HCT116 (cell line): ENCODE measurements around the gene VAPA. TPM values are rescaled to one million over a fixed set of nuclear protein-coding genes. Genes with fewer than 3 reads are reported as not detected.

Experiments used
- ATAC-seq: fragments of 200-7000 bp; cut with Tn5 transposase; 2 replicates; pipeline ENCODE4 v1.9.1; 2020; ENCODE audit warnings: mild to moderate bottlenecking, moderate library complexity
- BruUV-seq: library from RNA; stranded (reverse); fragments of 400-500 nt; replicated peaks from 2 replicates; lab custom pipeline; 2021; lab: Mats Ljungman, UMichigan
- CTCF ChIA-PET: fragments of 300-600 bp; sonication (Branson Sonifier 250); formaldehyde crosslinking; loops from one replicate; lab custom pipeline; 2021; ENCODE audit warnings: antibody characterized with exemption; lab: Charles Lee
- POLR2A ChIA-PET: fragments of 300-600, 350-600 bp; sonication (Branson Sonifier 250); formaldehyde crosslinking; loops from one replicate; lab custom pipeline; 2021; ENCODE audit warnings: antibody characterized with exemption; lab: Charles Lee
- RAD21 ChIA-PET, 2 experiments: fragments of 300-600 bp; sonication (Branson Sonifier 250); formaldehyde crosslinking; loops; one replicate each; lab custom pipeline; 2023; ENCODE audit warnings: low total read pairs in 2 of 2; ENCODE audit not compliant: uncharacterized antibody in 2 of 2, unreplicated experiment in 2 of 2, low non-redundant PET in 1 of 2; lab: Charles Lee
- DNase-seq: peaks from one replicate; pipeline ENCODE4 v3.0.0-alpha.2; 2010; ENCODE audit warnings: low read depth, low spot score
- H2AFZ ChIP-seq: fragments of 200-600 bp; shearing (Covaris generic), sonication (generic); 2 replicates; pipeline ENCODE4 v1.6.1; 2017; ENCODE audit warnings: low read depth, mixed run types, mixed read lengths, antibody characterized with exemption, low read length; ENCODE audit not compliant: poor library complexity, severe bottlenecking
- H3K27ac ChIP-seq: 2 replicates; pipeline ENCODE4 v1.5.1; 2012; ENCODE audit warnings: low read depth, low read length
- H3K27me3 ChIP-seq: fragments of 200-600 bp; sonication (generic); 2 replicates; pipeline ENCODE4 v1.6.1; 2016; ENCODE audit warnings: mixed run types, low read length, mixed read lengths; ENCODE audit not compliant: insufficient read depth
- H3K36me3 ChIP-seq, 2 experiments: fragments of 200-500 bp in 1 of 2; fragments of 200-600 bp in 1 of 2; sonication (Bioruptor generic) in 1 of 2; sonication (generic) in 1 of 2; 2 replicates each; pipeline versions ENCODE4 v1.5.1 to v1.6.1; 2014 to 2016; ENCODE audit warnings: low read length in 2 of 2, inconsistent platforms in 1 of 2, mixed read lengths in 1 of 2, mixed run types in 1 of 2; ENCODE audit not compliant: insufficient read depth in 2 of 2, control insufficient read depth in 1 of 2
- H3K4me1 ChIP-seq, 2 experiments: fragments of 200-600 bp in 1 of 2; sonication (generic) in 1 of 2; 2 replicates each; pipeline versions ENCODE4 v1.5.1 to v1.6.1; 2012 to 2017; ENCODE audit warnings: low read length in 2 of 2, inconsistent platforms in 1 of 2, mild to moderate bottlenecking in 1 of 2, mixed read lengths in 1 of 2, mixed run types in 1 of 2, moderate library complexity in 1 of 2; ENCODE audit not compliant: insufficient read depth in 2 of 2, control insufficient read depth in 1 of 2
- H3K4me2 ChIP-seq: fragments of 200-600 bp; sonication (generic); 2 replicates; pipeline ENCODE4 v1.6.1; 2017; ENCODE audit warnings: mixed run types, low read length, mixed read lengths
- H3K4me3 ChIP-seq, 2 experiments: fragments of 200-600 bp in 1 of 2; sonication (generic) in 1 of 2; replicated peaks in 1 of 2; 2 replicates each; pipeline ENCODE4 v1.5.1; 2011 to 2016; ENCODE audit warnings: low read length in 2 of 2, control low read depth in 1 of 2, low read depth in 1 of 2, mild to moderate bottlenecking in 1 of 2, mixed read lengths in 1 of 2, mixed run types in 1 of 2
- H3K79me2 ChIP-seq: fragments of 200-600 bp; sonication (generic); 2 replicates; pipeline ENCODE4 v1.6.1; 2017; ENCODE audit warnings: mild to moderate bottlenecking, mixed run types, low read length, moderate library complexity, mixed read lengths; ENCODE audit not compliant: insufficient read depth
- H3K9ac ChIP-seq: fragments of 200-600 bp; sonication (generic); 2 replicates; pipeline ENCODE4 v1.6.1; 2016; ENCODE audit warnings: low read length, mixed read lengths
- H3K9me2 ChIP-seq: fragments of 200-600 bp; sonication (generic), shearing (Covaris generic); 2 replicates; pipeline ENCODE4 v1.6.1; 2017; ENCODE audit warnings: mixed run types, mild to moderate bottlenecking, moderate library complexity; ENCODE audit not compliant: insufficient read depth
- H3K9me3 ChIP-seq, 2 experiments: fragments of 200-500 bp in 1 of 2; fragments of 200-600 bp in 1 of 2; sonication (Bioruptor generic) in 1 of 2; sonication (generic) in 1 of 2; 2 replicates each; pipeline ENCODE4 v1.6.1; 2014 to 2017; ENCODE audit warnings: low read length in 2 of 2, mixed read lengths in 2 of 2, inconsistent platforms in 1 of 2, low read depth in 1 of 2, mild to moderate bottlenecking in 1 of 2, mixed run types in 1 of 2, moderate library complexity in 1 of 2; ENCODE audit not compliant: control insufficient read depth in 1 of 2, insufficient read depth in 1 of 2
- H4K20me1 ChIP-seq: fragments of 200-600 bp; sonication (generic), shearing (Covaris generic); 2 replicates; pipeline ENCODE4 v1.6.1; 2017; ENCODE audit warnings: mixed run types, mild to moderate bottlenecking, moderate library complexity; ENCODE audit not compliant: insufficient read depth
- RAD21 ChIP-seq: IDR thresholded peaks from 2 replicates; pipeline ENCODE4 v1.6.1; 2012; ENCODE audit warnings: low read depth, mild to moderate bottlenecking
- SIN3A ChIP-seq: IDR thresholded peaks from 2 replicates; pipeline ENCODE4 v1.6.1; 2012; ENCODE audit warnings: low read depth
- TCF7L2 ChIP-seq: IDR thresholded peaks from 2 replicates; pipeline ENCODE4 v1.7.0; 2011; ENCODE audit warnings: borderline replicate concordance, inconsistent platforms; ENCODE audit not compliant: insufficient read depth, insufficient read length; ENCODE audit errors: extremely low read depth
- YY1 ChIP-seq: IDR thresholded peaks from 2 replicates; pipeline ENCODE4 v1.6.1; 2011; ENCODE audit warnings: low read length, low read depth, moderate library complexity, mild to moderate bottlenecking; ENCODE audit not compliant: insufficient replicate concordance; ENCODE audit errors: extremely low read depth
- intact Hi-C: fragments of 100-400 bp; cut with micrococcal nuclease; formaldehyde crosslinking; loops from 2 replicates; pipeline ENCODE4 v1.10.0; 2022
- total RNA-seq: library from RNA; stranded (reverse); gene quantifications from one replicate; pipeline ENCODE4 v1.2.1, GENCODE V29; 2021; ENCODE audit not compliant: unreplicated experiment
- TF ChIP-seq, protein P1 (sequence below), 3 experiments: fragments of 200-600 bp in 1 of 3; sonication (generic) in 1 of 3; IDR thresholded peaks in 2 of 3; conservative IDR thresholded peaks in 1 of 3; 2 replicates each; pipeline ENCODE4 v1.5.1; 2012 to 2017; ENCODE audit warnings: low read depth in 2 of 3, low read length in 2 of 3, antibody characterized with exemption in 1 of 3, borderline replicate concordance in 1 of 3, control low read depth in 1 of 3, mild to moderate bottlenecking in 1 of 3, mixed read lengths in 1 of 3, mixed run types in 1 of 3, moderate library complexity in 1 of 3; ENCODE audit not compliant: insufficient read depth in 1 of 3
- TF ChIP-seq, protein P2 (sequence below): IDR thresholded peaks from 2 replicates; pipeline ENCODE4 v1.6.1; 2011; ENCODE audit warnings: mild to moderate bottlenecking, low read length, moderate library complexity; ENCODE audit not compliant: insufficient replicate concordance; ENCODE audit errors: extremely low read depth
- TF ChIP-seq, protein P3 (sequence below): IDR thresholded peaks from 2 replicates; pipeline ENCODE4 v1.6.1; 2012; ENCODE audit warnings: low read depth

VAPA gene
- total RNA-seq, 1 experiment from 2014 or later, result 295 TPM

DNA sequence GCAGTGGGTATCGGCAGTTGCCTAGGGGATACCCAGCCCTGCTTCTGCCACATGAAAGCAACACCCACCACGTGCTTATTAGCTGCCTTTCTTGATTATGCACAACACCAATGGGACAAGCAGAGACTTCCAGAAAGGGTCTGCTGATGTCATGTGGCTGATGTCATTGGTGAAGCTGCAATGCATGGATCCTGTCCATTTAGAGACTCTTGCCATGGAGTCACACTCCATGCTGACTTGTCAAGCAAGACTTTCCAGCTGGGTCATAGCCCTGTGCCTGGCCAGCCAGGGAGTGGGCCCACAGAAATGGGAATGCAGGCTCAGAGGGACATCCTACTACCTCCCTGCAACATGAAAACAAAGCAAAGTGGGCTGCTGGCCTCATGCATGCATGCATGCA is 81.8 kb downstream of the VAPA start:
- no TSS peak for BruUV-seq
- POLR2A ChIA-PET, result no interaction called here
- H3K9ac ChIP-seq, result no peak overlapping the region
- no peaks in the 10 kb centered on the region for H3K9me2 ChIP-seq
- no peak for ATAC-seq
- TF ChIP-seq YY1, result no peak
- no peak for TF ChIP-seq SIN3A
- TF ChIP-seq, protein P1, sequence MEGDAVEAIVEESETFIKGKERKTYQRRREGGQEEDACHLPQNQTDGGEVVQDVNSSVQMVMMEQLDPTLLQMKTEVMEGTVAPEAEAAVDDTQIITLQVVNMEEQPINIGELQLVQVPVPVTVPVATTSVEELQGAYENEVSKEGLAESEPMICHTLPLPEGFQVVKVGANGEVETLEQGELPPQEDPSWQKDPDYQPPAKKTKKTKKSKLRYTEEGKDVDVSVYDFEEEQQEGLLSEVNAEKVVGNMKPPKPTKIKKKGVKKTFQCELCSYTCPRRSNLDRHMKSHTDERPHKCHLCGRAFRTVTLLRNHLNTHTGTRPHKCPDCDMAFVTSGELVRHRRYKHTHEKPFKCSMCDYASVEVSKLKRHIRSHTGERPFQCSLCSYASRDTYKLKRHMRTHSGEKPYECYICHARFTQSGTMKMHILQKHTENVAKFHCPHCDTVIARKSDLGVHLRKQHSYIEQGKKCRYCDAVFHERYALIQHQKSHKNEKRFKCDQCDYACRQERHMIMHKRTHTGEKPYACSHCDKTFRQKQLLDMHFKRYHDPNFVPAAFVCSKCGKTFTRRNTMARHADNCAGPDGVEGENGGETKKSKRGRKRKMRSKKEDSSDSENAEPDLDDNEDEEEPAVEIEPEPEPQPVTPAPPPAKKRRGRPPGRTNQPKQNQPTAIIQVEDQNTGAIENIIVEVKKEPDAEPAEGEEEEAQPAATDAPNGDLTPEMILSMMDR (IDR thresholded peaks at IDR 0.05 in 2 of 3, conservative IDR thresholded peaks at IDR 0.05 in 1 of 3; ENCODE audit: borderline replicate concordance in 1 of 3, insufficient read depth in 1 of 3, low read depth in 2 of 3, low read length in 2 of 3), result no peak
- TF ChIP-seq TCF7L2, result no peak
- TF ChIP-seq, protein P2, sequence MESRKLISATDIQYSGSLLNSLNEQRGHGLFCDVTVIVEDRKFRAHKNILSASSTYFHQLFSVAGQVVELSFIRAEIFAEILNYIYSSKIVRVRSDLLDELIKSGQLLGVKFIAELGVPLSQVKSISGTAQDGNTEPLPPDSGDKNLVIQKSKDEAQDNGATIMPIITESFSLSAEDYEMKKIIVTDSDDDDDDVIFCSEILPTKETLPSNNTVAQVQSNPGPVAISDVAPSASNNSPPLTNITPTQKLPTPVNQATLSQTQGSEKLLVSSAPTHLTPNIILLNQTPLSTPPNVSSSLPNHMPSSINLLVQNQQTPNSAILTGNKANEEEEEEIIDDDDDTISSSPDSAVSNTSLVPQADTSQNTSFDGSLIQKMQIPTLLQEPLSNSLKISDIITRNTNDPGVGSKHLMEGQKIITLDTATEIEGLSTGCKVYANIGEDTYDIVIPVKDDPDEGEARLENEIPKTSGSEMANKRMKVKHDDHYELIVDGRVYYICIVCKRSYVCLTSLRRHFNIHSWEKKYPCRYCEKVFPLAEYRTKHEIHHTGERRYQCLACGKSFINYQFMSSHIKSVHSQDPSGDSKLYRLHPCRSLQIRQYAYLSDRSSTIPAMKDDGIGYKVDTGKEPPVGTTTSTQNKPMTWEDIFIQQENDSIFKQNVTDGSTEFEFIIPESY, result no peak
- no peak for TF ChIP-seq RAD21
- TF ChIP-seq, protein P3, sequence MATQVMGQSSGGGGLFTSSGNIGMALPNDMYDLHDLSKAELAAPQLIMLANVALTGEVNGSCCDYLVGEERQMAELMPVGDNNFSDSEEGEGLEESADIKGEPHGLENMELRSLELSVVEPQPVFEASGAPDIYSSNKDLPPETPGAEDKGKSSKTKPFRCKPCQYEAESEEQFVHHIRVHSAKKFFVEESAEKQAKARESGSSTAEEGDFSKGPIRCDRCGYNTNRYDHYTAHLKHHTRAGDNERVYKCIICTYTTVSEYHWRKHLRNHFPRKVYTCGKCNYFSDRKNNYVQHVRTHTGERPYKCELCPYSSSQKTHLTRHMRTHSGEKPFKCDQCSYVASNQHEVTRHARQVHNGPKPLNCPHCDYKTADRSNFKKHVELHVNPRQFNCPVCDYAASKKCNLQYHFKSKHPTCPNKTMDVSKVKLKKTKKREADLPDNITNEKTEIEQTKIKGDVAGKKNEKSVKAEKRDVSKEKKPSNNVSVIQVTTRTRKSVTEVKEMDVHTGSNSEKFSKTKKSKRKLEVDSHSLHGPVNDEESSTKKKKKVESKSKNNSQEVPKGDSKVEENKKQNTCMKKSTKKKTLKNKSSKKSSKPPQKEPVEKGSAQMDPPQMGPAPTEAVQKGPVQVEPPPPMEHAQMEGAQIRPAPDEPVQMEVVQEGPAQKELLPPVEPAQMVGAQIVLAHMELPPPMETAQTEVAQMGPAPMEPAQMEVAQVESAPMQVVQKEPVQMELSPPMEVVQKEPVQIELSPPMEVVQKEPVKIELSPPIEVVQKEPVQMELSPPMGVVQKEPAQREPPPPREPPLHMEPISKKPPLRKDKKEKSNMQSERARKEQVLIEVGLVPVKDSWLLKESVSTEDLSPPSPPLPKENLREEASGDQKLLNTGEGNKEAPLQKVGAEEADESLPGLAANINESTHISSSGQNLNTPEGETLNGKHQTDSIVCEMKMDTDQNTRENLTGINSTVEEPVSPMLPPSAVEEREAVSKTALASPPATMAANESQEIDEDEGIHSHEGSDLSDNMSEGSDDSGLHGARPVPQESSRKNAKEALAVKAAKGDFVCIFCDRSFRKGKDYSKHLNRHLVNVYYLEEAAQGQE, result no peak
- TF ChIP-seq, all 23 proteins: peak for 0
- H3K79me2 ChIP-seq, result no peaks in the 10 kb centered on the region
- intact Hi-C loops, result no loop called here
- CTCF ChIA-PET, result no interaction called here
- H3K36me3 ChIP-seq, result no peaks in the 10 kb centered on the region
- H4K20me1 ChIP-seq, result no peaks in the 10 kb centered on the region
- RAD21 ChIA-PET, result no interaction called here
- no peak for DNase-seq
- no peak overlapping the region for H2AFZ ChIP-seq
- no peak overlapping the region for H3K4me3 ChIP-seq
- H3K4me1 ChIP-seq, result no peaks in the 10 kb centered on the region
- H3K9me3 ChIP-seq, result no peaks in the 10 kb centered on the region
- H3K27ac ChIP-seq, result no peak overlapping the region
- peaks cover 24% of the 10 kb centered on the region for H3K27me3 ChIP-seq
- H3K4me2 ChIP-seq, result no peak overlapping the region
